T-helper 1 cell treated with Interleukin-12 subunit alpha and Interleukin-12 subunit beta and Interleukin-4 antibody, amounts not matched to agents 30 μg/mL and 1 μg/mL, for 36 hours (primary cell): ENCODE data around the gene CTPS2.
"Not testable (repeated sequence)": the region's sequence is repeated elsewhere in the genome, so short reads cannot be mapped to it uniquely, and the experiment has no call there.

Source experiments
- H3K27ac Mint-ChIP-seq: one replicate; pipeline ENCODE4 v1.8.0; 2021; ENCODE audit warnings: mild to moderate bottlenecking, mixed read lengths
- H3K27me3 Mint-ChIP-seq: one replicate; pipeline ENCODE4 v1.8.0; 2021; ENCODE audit warnings: low read depth, mixed read lengths
- H3K36me3 Mint-ChIP-seq: one replicate; pipeline ENCODE4 v1.8.0; 2021; ENCODE audit warnings: low read depth, mixed read lengths
- H3K4me1 Mint-ChIP-seq: one replicate; pipeline ENCODE4 v1.8.0; 2021; ENCODE audit warnings: low read depth, mixed read lengths
- H3K4me3 Mint-ChIP-seq: one replicate; pipeline ENCODE4 v1.8.0; 2021; ENCODE audit warnings: mild to moderate bottlenecking, moderate library complexity, mixed read lengths
- H3K9me3 Mint-ChIP-seq: one replicate; pipeline ENCODE4 v1.8.0; 2021; ENCODE audit warnings: mixed read lengths

CTPS2 gene

DNA sequence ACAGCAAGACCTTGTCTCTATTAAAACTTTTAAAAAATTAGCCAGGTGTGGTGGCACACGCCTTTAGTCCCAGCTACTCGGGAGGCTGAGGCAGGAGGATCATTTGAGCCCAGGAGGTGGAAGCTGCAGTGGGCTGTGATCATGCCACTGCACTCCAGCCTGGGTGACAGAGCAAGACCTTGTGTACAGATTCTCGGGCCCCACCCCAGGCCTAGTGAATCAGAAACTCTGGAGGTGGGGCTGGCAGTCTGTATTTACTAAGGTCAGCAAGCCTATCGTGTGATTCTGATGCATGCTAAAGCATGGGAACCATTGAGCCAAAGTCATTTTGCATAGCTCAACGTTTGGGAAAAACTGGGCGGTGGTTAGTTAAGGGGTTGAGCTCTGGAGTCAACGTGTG lies 59.0 kb downstream of the CTPS2 start:
- no peak overlapping the region for H3K27ac Mint-ChIP-seq
- no peaks in the 10 kb centered on the region for H3K9me3 Mint-ChIP-seq
- no peaks in the 10 kb centered on the region for H3K36me3 Mint-ChIP-seq
- no peaks in the 10 kb centered on the region for H3K27me3 Mint-ChIP-seq
- H3K4me1 Mint-ChIP-seq = no peaks in the 10 kb centered on the region
- H3K4me3 Mint-ChIP-seq = no peak overlapping the region

DNA sequence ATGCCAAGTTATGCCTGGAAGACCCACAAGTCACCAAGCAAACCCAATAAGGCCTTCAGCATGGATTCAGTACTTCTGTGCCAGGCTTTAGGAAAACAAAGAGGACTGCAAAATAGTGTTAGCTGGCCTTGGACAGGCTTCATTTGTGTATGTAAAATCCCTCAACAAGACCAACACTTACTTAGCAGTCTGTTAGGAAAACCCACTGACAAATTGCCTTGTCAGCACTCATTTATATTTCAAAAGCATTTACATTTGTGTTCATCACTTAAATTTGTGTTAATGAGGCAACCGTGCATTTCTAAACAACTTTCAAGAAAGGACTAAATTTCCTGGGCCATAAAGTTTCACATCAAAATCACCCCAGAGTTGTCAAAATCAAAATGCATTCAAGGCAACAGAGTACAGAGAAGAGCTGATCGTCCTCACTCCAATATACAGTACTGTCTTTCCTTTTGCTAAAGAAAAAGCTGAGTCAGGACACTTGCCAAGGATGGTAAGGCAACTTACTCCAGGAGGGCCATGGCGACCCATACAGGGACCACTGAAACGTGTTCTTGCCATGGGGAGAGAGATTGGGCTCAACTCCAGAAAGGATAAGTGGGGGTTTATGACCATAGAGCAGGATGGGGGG lies 61.0 kb downstream of the CTPS2 start:
- no peak overlapping the region for H3K4me3 Mint-ChIP-seq
- no peak overlapping the region for H3K27ac Mint-ChIP-seq
- H3K4me1 Mint-ChIP-seq = no peaks in the 10 kb centered on the region

DNA sequence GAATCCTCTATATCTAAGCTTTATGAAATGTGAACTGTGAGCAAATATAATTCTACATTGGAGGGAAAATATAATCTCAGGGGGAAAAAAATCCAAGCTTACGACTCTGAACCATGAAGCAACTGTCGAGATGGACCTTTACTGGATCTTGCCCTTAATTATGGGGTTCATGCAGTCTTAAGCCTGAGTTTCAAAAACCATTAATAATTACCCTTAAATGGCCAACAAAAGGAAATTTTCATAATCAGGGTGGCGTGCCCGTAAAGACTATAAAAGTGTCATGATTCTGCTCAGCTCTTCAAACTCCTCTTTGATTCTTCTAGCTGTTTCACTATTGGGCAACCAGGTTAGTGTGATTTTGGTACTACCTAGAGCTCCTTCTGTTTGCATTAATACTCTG lies 62.6 kb downstream of the CTPS2 start, which contains the start of gene S100G:
TSS of gene S100G (plus strand) at position 301 of the 400 bp plus-strand sequence. CDS start 849 bp downstream, outside the sequence.
- Mint-ChIP-seq H3K27me3 (no peaks in the 10 kb centered on the region), H3K9me3 (no peaks in the 10 kb centered on the region), H3K36me3 (no peaks in the 10 kb centered on the region), H3K4me3 (no peak within 1 kb of the TSS), H3K27ac (no peak within 1 kb of the TSS), H3K4me1 (no peaks in the 10 kb centered on the region)

More for the DNA sequence above, 61.0 kb downstream of the CTPS2 start:
- no peaks in the 10 kb centered on the region for H3K27me3 Mint-ChIP-seq
- no peaks in the 10 kb centered on the region for H3K9me3 Mint-ChIP-seq
- no peaks in the 10 kb centered on the region for H3K36me3 Mint-ChIP-seq

DNA sequence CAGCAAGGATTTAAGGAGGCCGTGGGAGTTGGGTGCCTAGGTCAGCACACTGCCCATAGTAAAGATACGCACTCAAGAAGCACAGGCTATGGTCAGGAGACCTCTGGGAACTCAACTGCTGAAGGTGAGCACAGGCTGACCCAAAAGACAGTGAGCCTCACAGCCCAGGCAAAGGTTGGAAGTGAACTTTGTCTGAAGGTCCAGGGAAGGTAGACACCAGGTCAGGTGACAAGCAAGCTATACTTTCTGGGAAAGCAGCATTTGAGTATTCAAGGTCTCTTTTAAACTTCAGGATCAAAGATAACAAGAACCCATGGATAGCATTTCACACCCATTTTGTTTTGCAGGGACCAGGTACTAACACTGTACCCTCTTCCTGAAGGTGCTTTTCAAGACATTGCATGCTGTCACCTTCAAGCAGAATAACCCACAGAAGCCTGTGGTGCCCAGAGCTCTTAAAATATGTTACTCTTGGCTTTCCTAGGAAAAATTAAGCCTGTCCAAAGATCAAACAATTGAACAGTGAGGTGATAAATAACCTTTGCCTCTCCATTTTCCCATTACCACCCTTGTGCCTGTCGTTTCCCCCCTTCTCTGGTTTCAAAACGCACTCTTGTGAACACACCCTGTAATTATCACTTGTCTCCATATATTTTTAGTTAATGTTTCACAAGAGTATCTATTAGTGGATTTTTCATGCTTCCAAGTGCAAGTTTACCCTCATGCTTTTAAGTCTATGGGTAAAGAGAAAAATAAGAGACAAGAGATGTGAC lies 65.9 kb downstream of the CTPS2 start:
- H3K27me3 Mint-ChIP-seq = no peaks in the 10 kb centered on the region
- no peaks in the 10 kb centered on the region for H3K4me1 Mint-ChIP-seq
- no peaks in the 10 kb centered on the region for H3K9me3 Mint-ChIP-seq
- no peak overlapping the region for H3K27ac Mint-ChIP-seq
- H3K36me3 Mint-ChIP-seq = no peaks in the 10 kb centered on the region
- H3K4me3 Mint-ChIP-seq = no peak overlapping the region

DNA sequence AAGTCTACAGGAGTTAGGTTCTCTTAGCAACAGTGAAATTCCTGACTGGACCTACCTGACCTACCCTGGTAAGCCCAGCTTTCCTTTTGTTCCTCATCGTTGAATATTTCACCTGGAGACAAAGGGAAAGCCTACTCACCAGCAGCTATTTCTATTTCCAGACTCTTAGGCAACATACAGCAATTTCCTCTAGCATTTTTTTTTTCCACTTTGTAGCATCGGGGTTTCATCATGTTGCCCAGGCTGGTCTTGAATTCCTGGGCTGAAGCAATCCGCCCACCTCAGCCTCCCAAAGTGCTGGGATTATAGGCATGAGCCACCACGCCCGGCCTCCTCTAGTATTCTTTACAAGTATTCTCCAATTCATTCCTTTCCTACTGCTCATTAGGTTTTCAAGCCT lies 69.3 kb downstream of the CTPS2 start:
- H3K4me1 Mint-ChIP-seq = no peaks in the 10 kb centered on the region
- no peak overlapping the region for H3K27ac Mint-ChIP-seq
- H3K36me3 Mint-ChIP-seq = no peaks in the 10 kb centered on the region
- H3K9me3 Mint-ChIP-seq = no peaks in the 10 kb centered on the region
- H3K27me3 Mint-ChIP-seq = no peaks in the 10 kb centered on the region
- H3K4me3 Mint-ChIP-seq = no peak overlapping the region

DNA sequence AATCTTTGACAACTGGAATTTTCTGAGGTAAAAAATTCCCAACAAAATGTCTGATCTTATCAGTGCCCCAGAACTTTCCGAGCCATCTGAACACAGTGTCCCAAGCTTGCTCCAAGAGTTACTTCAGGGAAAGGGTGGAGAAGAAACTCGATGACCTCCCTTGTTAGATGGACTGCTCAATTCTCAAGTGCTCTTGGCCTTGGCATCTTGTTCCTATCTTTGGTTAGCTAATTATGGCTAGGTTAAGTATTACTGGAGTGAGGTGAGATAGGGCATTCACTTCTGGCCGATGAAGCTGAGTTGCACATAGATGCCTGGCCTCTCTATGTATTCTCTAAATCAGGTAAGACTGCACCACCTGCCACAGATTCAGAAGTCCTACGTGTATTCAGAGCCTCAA lies 71.6 kb downstream of the CTPS2 start:
- H3K4me3 Mint-ChIP-seq = no peak overlapping the region
- H3K9me3 Mint-ChIP-seq = no peaks in the 10 kb centered on the region
- H3K27me3 Mint-ChIP-seq = no peaks in the 10 kb centered on the region
- no peaks in the 10 kb centered on the region for H3K4me1 Mint-ChIP-seq
- no peak overlapping the region for H3K27ac Mint-ChIP-seq
- H3K36me3 Mint-ChIP-seq = no peaks in the 10 kb centered on the region

DNA sequence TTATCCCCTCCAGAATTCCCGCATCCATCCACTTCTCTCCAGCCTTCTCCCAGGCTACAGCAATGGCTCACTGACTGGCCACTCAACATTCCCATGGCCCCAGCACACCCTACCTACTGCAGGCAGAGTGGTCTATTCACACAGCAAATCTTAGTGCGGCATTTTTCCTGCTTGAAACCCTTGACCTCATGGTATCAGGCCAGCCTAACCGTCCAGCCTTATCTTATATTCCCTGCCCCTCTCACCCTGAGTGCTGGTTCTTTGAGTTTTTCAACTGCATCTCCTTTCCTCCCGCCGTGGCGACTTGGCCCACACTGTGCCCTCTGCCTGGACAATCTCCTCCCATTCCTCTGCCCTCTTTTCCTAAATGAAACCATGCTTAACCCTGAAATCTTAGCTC lies 72.5 kb downstream of the CTPS2 start:
- Mint-ChIP-seq H3K4me1 (no peaks in the 10 kb centered on the region), H3K36me3 (no peaks in the 10 kb centered on the region), H3K27me3 (no peaks in the 10 kb centered on the region), H3K4me3 (no peak overlapping the region), H3K9me3 (no peaks in the 10 kb centered on the region), H3K27ac (no peak overlapping the region)

DNA sequence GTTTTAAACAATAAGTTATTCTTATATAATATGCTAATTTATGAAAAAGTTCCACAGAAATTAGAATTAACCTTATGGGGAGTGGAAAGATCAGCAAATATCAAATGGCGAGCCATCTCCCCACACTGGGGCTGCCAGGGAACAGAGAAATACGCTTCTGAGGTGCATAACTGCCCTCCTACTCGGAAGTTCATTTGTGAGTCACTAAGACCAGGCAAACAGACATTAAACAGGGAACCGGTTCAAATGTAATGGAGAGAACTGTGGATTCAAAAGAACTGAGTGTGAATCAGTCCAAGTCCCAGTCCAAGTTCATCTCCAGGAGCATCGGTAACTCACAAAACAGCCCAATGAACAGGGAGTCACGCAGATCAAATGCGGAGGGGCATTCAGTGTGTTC lies 73.9 kb downstream of the CTPS2 start:
- H3K4me3 Mint-ChIP-seq = no peak overlapping the region
- H3K36me3 Mint-ChIP-seq = no peaks in the 10 kb centered on the region
- H3K27ac Mint-ChIP-seq = no peak overlapping the region
- H3K27me3 Mint-ChIP-seq = no peaks in the 10 kb centered on the region
- H3K9me3 Mint-ChIP-seq = no peaks in the 10 kb centered on the region
- peaks cover 3% of the 10 kb centered on the region for H3K4me1 Mint-ChIP-seq

DNA sequence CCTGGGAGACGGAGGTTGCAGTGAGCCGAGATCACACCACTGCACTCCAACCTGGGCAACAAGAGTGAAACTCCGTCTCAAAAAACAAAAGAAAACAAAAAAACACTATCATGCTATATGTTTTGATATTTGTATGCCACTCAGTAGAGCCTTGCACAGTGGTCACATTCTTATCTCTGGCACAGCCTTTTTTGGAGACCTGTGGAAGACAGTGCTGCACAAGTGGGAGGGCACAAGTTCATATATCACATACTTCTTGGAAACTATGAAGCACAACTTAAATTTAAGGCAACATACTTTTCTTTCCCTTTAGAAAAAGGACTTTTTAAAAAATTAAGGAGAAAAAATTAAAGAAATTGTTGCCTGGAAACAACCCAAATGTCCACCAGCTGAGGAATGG lies 76.9 kb downstream of the CTPS2 start:
- Mint-ChIP-seq H3K36me3 (no peaks in the 10 kb centered on the region), H3K9me3 (no peaks in the 10 kb centered on the region), H3K27me3 (no peaks in the 10 kb centered on the region), H3K4me3 (no peak overlapping the region), H3K4me1 (peaks cover 3% of the 10 kb centered on the region), H3K27ac (no peak overlapping the region)

DNA sequence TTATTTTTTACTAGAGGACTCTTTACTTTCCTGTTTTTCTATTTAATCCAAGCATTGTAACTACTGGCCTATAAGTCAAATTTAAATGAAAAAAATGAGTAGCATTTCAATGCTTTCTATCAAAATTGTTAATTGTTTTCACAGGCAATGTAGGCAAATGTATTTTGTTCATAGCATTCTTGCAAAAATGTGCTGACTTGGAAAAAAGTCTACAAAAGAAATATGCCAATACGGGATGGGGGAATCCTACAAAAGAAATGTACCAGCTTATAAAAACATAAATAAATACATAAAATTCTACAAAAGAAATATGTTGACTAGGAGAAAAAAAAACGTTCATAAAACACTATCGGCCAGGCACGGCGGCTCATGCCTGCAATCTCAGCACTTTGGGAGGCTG lies 77.4 kb downstream of the CTPS2 start:
- H3K9me3 Mint-ChIP-seq = no peaks in the 10 kb centered on the region
- no peak overlapping the region for H3K27ac Mint-ChIP-seq
- no peaks in the 10 kb centered on the region for H3K36me3 Mint-ChIP-seq
- peaks cover 3% of the 10 kb centered on the region for H3K4me1 Mint-ChIP-seq
- H3K27me3 Mint-ChIP-seq = no peaks in the 10 kb centered on the region
- H3K4me3 Mint-ChIP-seq = no peak overlapping the region

DNA sequence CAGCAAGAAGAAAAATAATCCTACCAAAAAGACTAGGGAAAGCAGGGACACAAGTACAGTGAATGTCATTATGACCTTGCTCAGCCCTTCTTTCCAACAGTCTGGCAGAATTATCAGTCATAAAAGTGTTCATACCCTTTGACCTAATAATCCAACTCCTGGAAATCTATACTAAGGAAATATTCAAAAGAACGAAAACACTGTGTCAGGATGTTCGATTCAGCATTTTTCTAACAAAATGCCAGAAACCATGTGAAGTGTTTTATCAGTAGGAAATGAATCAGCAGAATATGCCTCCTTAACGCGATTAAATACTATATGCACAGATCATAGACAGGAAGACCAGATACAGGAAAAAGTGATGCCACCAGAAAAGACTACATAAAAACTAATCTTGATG lies 78.7 kb downstream of the CTPS2 start:
- H3K4me3 Mint-ChIP-seq = no peak overlapping the region
- H3K4me1 Mint-ChIP-seq = peaks cover 3% of the 10 kb centered on the region
- no peaks in the 10 kb centered on the region for H3K9me3 Mint-ChIP-seq
- no peaks in the 10 kb centered on the region for H3K36me3 Mint-ChIP-seq
- no peak overlapping the region for H3K27ac Mint-ChIP-seq
- no peaks in the 10 kb centered on the region for H3K27me3 Mint-ChIP-seq

DNA sequence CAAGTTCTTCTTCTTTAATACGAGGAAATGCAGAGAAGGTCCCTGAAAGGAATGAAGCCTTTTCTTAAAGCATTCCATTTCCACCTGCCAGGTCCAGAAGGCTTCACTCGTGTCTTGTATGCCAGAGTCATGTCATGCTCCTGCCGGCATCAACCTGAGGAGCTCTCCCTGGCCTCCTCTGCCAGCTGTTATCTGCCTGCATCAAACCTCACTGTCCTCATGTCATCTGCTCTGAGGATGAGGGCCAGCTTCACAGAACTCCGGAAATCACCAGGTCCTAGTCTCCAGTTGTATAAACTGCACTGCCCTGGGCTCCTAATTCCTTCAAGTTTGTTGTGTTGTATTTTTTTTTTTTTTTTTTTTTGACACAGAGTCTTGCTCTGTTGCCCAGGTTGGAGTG lies 82.6 kb downstream of the CTPS2 start:
- Mint-ChIP-seq H3K27me3 (no peaks in the 10 kb centered on the region), H3K36me3 (no peaks in the 10 kb centered on the region), H3K27ac (no peak overlapping the region), H3K4me1 (peaks cover 3% of the 10 kb centered on the region), H3K4me3 (no peak overlapping the region), H3K9me3 (no peaks in the 10 kb centered on the region)

DNA sequence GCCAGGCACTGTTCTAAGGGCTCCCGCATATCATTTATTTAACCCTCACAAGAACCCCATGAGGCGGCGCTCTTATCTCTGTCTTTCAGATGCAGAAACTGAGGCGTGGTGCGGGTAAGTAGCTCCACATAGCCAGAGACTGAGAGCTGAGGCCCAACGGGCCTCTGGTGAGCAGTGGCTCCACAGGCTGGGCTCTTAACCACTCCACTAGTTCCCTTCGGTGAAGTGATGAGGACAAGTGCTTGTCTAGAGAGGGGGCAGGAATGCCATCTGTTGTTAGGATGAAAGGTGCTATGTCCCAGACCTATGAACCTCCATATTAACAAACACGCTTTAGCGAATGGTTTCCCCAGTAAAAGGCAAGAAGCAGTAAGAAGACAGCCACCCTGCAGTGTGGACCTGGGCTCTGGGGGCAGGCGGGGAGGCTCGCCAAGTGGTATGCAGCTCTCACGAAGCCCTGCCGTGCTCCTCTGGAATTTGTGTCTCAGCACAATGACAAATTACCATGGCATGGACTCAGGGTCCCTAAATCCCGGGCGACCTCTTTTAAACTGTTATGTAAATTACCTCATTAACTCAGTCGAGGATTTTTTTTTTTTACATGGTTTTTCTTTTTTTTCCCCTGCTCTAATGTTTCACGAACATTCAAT lies 83.4 kb downstream of the CTPS2 start:
- Mint-ChIP-seq H3K27me3 (no peaks in the 10 kb centered on the region), H3K4me1 (peaks cover 3% of the 10 kb centered on the region), H3K36me3 (no peaks in the 10 kb centered on the region), H3K27ac (no peak overlapping the region), H3K9me3 (no peaks in the 10 kb centered on the region), H3K4me3 (no peak overlapping the region)

DNA sequence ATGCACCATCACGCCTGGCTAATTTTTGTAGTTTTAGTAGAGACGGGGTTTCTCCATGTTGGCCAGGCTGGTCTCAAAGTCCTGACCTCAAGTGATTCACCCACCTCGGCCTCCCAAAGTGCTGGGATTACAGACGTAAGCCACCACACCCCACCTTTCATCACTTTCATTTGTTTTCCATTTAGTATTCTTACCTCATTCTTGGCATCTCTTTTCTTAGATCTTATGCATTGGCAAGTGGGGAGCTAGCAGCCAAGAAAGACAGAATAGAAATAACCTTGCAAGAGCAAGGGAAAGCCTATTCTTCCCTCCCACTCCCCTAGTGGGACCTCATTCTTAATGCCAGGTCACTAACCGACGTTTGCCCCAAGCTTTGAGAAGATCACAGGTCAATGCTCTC lies 84.0 kb downstream of the CTPS2 start:
- not testable (repeated sequence) for H3K36me3 Mint-ChIP-seq, H3K27ac Mint-ChIP-seq, H3K4me3 Mint-ChIP-seq, H3K27me3 Mint-ChIP-seq, H3K4me1 Mint-ChIP-seq, H3K9me3 Mint-ChIP-seq

DNA sequence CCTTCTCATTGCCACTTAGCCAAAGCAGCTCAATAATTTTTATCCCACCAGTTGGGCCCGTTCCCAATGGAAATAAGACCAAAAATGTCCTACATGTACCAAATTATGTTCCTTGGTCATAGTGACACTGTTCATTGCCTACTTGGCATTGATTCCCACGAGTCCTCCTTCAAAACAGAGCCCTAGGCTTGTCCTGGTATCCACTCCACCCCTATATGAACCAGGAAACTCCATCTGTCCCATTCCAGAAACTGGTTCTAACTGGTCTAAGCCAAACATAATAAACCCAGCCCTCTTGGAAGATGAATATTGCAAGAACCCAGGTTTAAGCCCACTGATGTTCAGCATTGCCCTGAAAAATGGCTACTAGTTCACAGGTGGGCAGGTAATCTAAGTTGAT lies 93.4 kb downstream of the CTPS2 start:
- no peaks in the 10 kb centered on the region for H3K4me1 Mint-ChIP-seq
- H3K9me3 Mint-ChIP-seq = peaks cover 4% of the 10 kb centered on the region
- H3K4me3 Mint-ChIP-seq = no peak overlapping the region
- H3K36me3 Mint-ChIP-seq = peaks cover 6% of the 10 kb centered on the region
- no peaks in the 10 kb centered on the region for H3K27me3 Mint-ChIP-seq
- H3K27ac Mint-ChIP-seq = no peak overlapping the region
